Kidney (tissue), 14 donors: Measurements from ENCODE around the gene PDCD11. TPM values are rescaled to one million over a fixed set of nuclear protein-coding genes. Genes with fewer than 3 reads are reported as not detected.

Experiments used
- DNase-seq, 5 donors: peaks; one replicate each; pipeline ENCODE4 v3.0.0-alpha.2; 2013 to 2020
- FAIRE-seq: peaks from 2 replicates; lab custom pipeline; 2012; peaks lifted over from hg19 to GRCh38; lab: Jason Lieb, UNC
- H3K27ac ChIP-seq, 2 donors: one replicate each; pipeline ENCODE4 v1.7.0; 2013; ENCODE audit warnings: low read depth in 2 of 2, low read length in 2 of 2, inconsistent platforms in 1 of 2
- H3K27me3 ChIP-seq: one replicate; pipeline ENCODE4 v1.7.1; 2013; ENCODE audit warnings: low read length, inconsistent platforms; ENCODE audit not compliant: control insufficient read depth, insufficient read depth
- H3K36me3 ChIP-seq, 3 donors: one replicate each; pipeline versions ENCODE4 v1.7.0 to v1.7.1; 2013; ENCODE audit warnings: low read length in 3 of 3, control low read depth in 1 of 3, inconsistent platforms in 1 of 3; ENCODE audit not compliant: insufficient read depth in 3 of 3, control insufficient read depth in 2 of 3
- H3K4me1 ChIP-seq, 3 donors: one replicate each; pipeline versions ENCODE4 v1.7.0 to v1.7.1; 2013; ENCODE audit warnings: low read length in 3 of 3, inconsistent platforms in 1 of 3, low read depth in 1 of 3; ENCODE audit not compliant: control insufficient read depth in 2 of 3, insufficient read depth in 2 of 3
- H3K4me3 ChIP-seq, 3 donors: one replicate each; pipeline versions ENCODE4 v1.7.0 to v1.8.1; 2013; ENCODE audit warnings: low read length in 3 of 3, control low read depth in 1 of 3, inconsistent platforms in 1 of 3
- H3K9ac ChIP-seq, 3 donors: one replicate each; pipeline versions ENCODE4 v1.7.0 to v1.7.1; 2013; ENCODE audit warnings: low read length in 3 of 3, control low read depth in 1 of 3, inconsistent platforms in 1 of 3
- H3K9me3 ChIP-seq, 3 donors: one replicate each; pipeline versions ENCODE4 v1.7.0 to v1.7.1; 2013; ENCODE audit warnings: low read length in 3 of 3, control low read depth in 1 of 3, inconsistent platforms in 1 of 3; ENCODE audit not compliant: control insufficient read depth in 2 of 3, insufficient read depth in 1 of 3
- CTCF ChIP-seq: IDR thresholded peaks from 3 replicates; pipeline ENCODE4 v1.5.1; 2012; ENCODE audit warnings: mild to moderate bottlenecking, moderate library complexity, borderline replicate concordance; ENCODE audit not compliant: insufficient read depth; ENCODE audit errors: extremely low read depth
- intact Hi-C: fragments of 100-400 bp; cut with DNase I; formaldehyde crosslinking; loops from one replicate; pipeline ENCODE4 v1.11.1; 2022
- polyA plus RNA-seq: library from polyadenylated mRNA; stranded (reverse); fragments of 350-450 nt; fragmentation: Illumina TruSeq; extraction: RNeasy Lipid Tissue Mini Kit (QIAGEN cat#74804); gene quantifications from one replicate; pipeline ENCODE4 v1.2.3, GENCODE V29; 2014; ENCODE audit warnings: low read depth, low replicate concordance; ENCODE audit not compliant: insufficient read depth
- total RNA-seq: library from RNA; stranded (reverse); fragmentation: NEBNext Ultra II Directional; extraction: Animal tissue kit (Norgen Biotek cat#: 25700); gene quantifications from one replicate; pipeline ENCODE4 v1.2.1, GENCODE V29; 2021
- donor health status: control.
- donor health status: control.
- donor health status: control.
- donor health status: control.
- donor health status: control.
- donor health status: DM: yes; HTN: yes; CAD: no.
- donor health status: Normal renal cell carcinoma (clear cell type).

The PDCD11 gene
- total and polyA plus RNA-seq, 2 donors from 2014 or later: 8.7 to 24.9 TPM

- no peak for FAIRE-seq
These were observed 32.7 kb downstream of the PDCD11 start for GRCh38 chr10:103428989-103429643.

GRCh38 chr10:103429647-103430046 is 33.2 kb downstream of the PDCD11 start:
- Histone ChIP-seq H3K9ac (no peak overlapping the region), H3K4me3 (no peak overlapping the region), H3K4me1 (no peaks in the 10 kb centered on the region), H3K27me3 (no peaks in the 10 kb centered on the region), H3K27ac (no peak overlapping the region), H3K36me3 (peaks cover 5 to 32% (median 24%) of the 10 kb centered on the region in 3 donors), H3K9me3 (no peaks in the 10 kb centered on the region)
- TF ChIP-seq CTCF: no peak
- intact Hi-C loops: no loop called here
- FAIRE-seq (no peak), DNase-seq (no peak)

More at GRCh38 chr10:103428989-103429643, 32.7 kb downstream of the PDCD11 start:
- no peaks in the 10 kb centered on the region for H3K4me1 ChIP-seq
- no peaks in the 10 kb centered on the region for H3K9me3 ChIP-seq
- DNase-seq: no peak
- intact Hi-C loops: no loop called here
- peaks cover 5 to 32% (median 30%) of the 10 kb centered on the region in 3 donors for H3K36me3 ChIP-seq
- no peak overlapping the region for H3K9ac ChIP-seq
- TF ChIP-seq CTCF: no peak
- no peaks in the 10 kb centered on the region for H3K27me3 ChIP-seq
- no peak overlapping the region for H3K27ac ChIP-seq
- no peak overlapping the region for H3K4me3 ChIP-seq

GRCh38 chr10:103431902-103432301 is 35.5 kb downstream of the PDCD11 start:
- TF ChIP-seq CTCF: no peak
- FAIRE-seq: no peak
- DNase-seq: no peak
- Histone ChIP-seq H3K27ac (no peak overlapping the region), H3K27me3 (no peaks in the 10 kb centered on the region), H3K9ac (no peak overlapping the region), H3K9me3 (no peaks in the 10 kb centered on the region), H3K36me3 (peaks cover 3 to 30% (median 23%) of the 10 kb centered on the region in 3 donors), H3K4me1 (no peaks in the 10 kb centered on the region), H3K4me3 (no peak overlapping the region)
- intact Hi-C loops: no loop called here
